ENCODE data around the gene PLLP.

PLLP gene

GRCh38 chr16:57234707-57235092 lies 49.8 kb downstream of the PLLP start:
- Histone ChIP-seq H3K27ac (ENCODE audit: low read length) (no peak overlapping the region), H3K4me2 (ENCODE audit: insufficient read depth, low read length) (no peak overlapping the region), H3K9me3 (ENCODE audit: insufficient read depth, low read length, severe bottlenecking) (no peaks in the 10 kb centered on the region), H4K20me1 (ENCODE audit: insufficient read depth, low read length) (no peaks in the 10 kb centered on the region), H3K4me1 (ENCODE audit: insufficient read depth, low read length) (no peaks in the 10 kb centered on the region), H3K79me2 (ENCODE audit: insufficient read depth, low read length) (no peaks in the 10 kb centered on the region), H2AFZ (ENCODE audit: low read depth, low read length) (no peak overlapping the region), H3K4me3 (ENCODE audit: low read depth in 1 of 2, low read length in 2 of 2) (no peak overlapping the region), H3K27me3 (ENCODE audit: insufficient read depth, low read length, poor library complexity) (no peaks in the 10 kb centered on the region), H3K36me3 (ENCODE audit: insufficient read depth, low read length) (peaks cover 77% of the 10 kb centered on the region), H3K9ac (ENCODE audit: low read depth, low read length) (no peak overlapping the region)
- ATAC-seq (ENCODE audit: insufficient read depth, low read depth) (no peak), DNase-seq (no peak)
- no peak for TF ChIP-seq CTCF (IDR thresholded peaks at IDR 0.05; ENCODE audit: borderline replicate concordance, extremely low read depth, low read length, poor library complexity, severe bottlenecking)
- TF ChIP-seq EZH2 (IDR thresholded peaks at IDR 0.05; ENCODE audit: borderline replicate concordance, low read depth, low read length, severe bottlenecking) = no peak

DNA sequence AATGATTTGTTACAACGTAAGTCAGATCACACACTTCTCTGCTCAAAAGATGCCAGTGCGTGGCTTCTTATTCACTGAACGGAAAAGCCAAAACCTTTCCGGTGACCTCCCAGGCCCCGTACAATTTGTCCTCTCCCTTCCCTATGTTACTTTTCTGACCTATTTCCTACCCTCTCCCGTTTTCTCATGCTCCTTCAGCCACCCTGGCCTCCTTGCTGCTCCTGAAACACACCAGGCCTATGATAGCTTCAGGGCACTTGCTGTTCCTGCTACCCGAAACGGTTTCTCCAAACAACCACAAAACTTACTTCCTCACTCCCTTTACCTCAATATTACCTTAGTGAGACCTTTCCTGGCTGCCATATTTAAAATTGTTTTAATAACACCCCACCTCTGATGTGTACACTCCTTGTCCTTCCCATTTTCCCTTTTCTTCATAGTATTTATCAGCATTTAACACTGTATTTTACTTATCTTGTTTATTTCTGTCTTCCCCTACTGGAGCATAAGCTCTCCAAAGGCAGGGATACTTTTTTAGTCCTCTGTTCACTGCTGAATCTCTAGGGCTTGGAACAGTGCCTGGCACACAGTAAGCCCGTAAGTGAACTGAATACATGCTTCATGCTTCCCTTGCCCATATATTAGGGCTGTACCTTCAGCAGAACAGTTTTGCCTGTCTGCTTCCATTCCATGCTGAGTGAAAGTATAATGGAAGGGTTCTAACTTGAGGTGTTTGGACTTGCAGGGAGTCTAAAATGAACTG lies 50.3 kb downstream of the PLLP start:
- no peaks in the 10 kb centered on the region for H3K4me1 ChIP-seq (ENCODE audit: insufficient read depth, low read length)
- no peaks in the 10 kb centered on the region for H4K20me1 ChIP-seq (ENCODE audit: insufficient read depth, low read length)
- DNase-seq (no peak), ATAC-seq (ENCODE audit: insufficient read depth, low read depth) (no peak)
- no peak overlapping the region for H3K4me2 ChIP-seq (ENCODE audit: insufficient read depth, low read length)
- no peak for TF ChIP-seq CTCF (IDR thresholded peaks at IDR 0.05; ENCODE audit: borderline replicate concordance, extremely low read depth, low read length, poor library complexity, severe bottlenecking)
- TF ChIP-seq EZH2 (IDR thresholded peaks at IDR 0.05; ENCODE audit: borderline replicate concordance, low read depth, low read length, severe bottlenecking) = no peak
- H3K27ac ChIP-seq (ENCODE audit: low read length) = no peak overlapping the region
- H3K9ac ChIP-seq (ENCODE audit: low read depth, low read length) = no peak overlapping the region
- H3K27me3 ChIP-seq (ENCODE audit: insufficient read depth, low read length, poor library complexity) = no peaks in the 10 kb centered on the region
- peaks cover 77% of the 10 kb centered on the region for H3K36me3 ChIP-seq (ENCODE audit: insufficient read depth, low read length)
- H2AFZ ChIP-seq (ENCODE audit: low read depth, low read length) = no peak overlapping the region
- H3K79me2 ChIP-seq (ENCODE audit: insufficient read depth, low read length) = no peaks in the 10 kb centered on the region
- no peaks in the 10 kb centered on the region for H3K9me3 ChIP-seq (ENCODE audit: insufficient read depth, low read length, severe bottlenecking)
- H3K4me3 ChIP-seq (ENCODE audit: low read depth in 1 of 2, low read length in 2 of 2) = no peak overlapping the region

DNA sequence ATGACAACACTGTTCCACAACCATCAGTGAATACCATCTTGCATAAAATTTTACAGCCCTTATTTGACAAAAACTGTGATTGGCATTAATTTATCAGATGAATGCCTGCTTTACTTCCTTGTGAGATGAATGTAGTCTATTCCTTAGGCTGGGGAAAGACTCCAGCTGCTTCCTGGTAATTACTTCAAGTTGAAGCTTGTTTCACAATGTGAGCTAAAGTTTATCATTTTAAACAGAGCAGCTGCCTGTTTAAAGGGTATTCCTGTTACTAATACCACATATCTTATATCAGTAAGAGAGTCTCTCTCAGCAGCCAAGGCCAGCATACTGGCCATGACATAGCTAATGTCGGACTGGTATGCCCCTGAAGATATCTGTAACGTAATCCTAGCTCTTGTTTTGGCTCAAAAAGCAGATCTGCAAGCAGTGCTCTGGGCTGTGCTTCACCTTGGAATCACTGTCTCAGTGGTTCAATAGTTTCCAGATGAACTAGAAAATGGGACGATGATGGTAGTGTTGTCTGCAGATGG lies 52.6 kb downstream of the PLLP start:
- Histone ChIP-seq H3K9me3 (ENCODE audit: insufficient read depth, low read length, severe bottlenecking) (no peaks in the 10 kb centered on the region), H3K4me1 (ENCODE audit: insufficient read depth, low read length) (no peaks in the 10 kb centered on the region), H3K27me3 (ENCODE audit: insufficient read depth, low read length, poor library complexity) (no peaks in the 10 kb centered on the region), H4K20me1 (ENCODE audit: insufficient read depth, low read length) (no peaks in the 10 kb centered on the region), H3K27ac (ENCODE audit: low read length) (no peak overlapping the region), H3K4me2 (ENCODE audit: insufficient read depth, low read length) (no peak overlapping the region), H3K9ac (ENCODE audit: low read depth, low read length) (no peak overlapping the region), H3K36me3 (ENCODE audit: insufficient read depth, low read length) (peaks cover 86% of the 10 kb centered on the region), H3K79me2 (ENCODE audit: insufficient read depth, low read length) (no peaks in the 10 kb centered on the region), H2AFZ (ENCODE audit: low read depth, low read length) (no peak overlapping the region), H3K4me3 (ENCODE audit: low read depth in 1 of 2, low read length in 2 of 2) (no peak overlapping the region)
- ATAC-seq (ENCODE audit: insufficient read depth, low read depth) = no peak
- DNase-seq = no peak
- TF ChIP-seq EZH2 (IDR thresholded peaks at IDR 0.05; ENCODE audit: borderline replicate concordance, low read depth, low read length, severe bottlenecking) = no peak
- no peak for TF ChIP-seq CTCF (IDR thresholded peaks at IDR 0.05; ENCODE audit: borderline replicate concordance, extremely low read depth, low read length, poor library complexity, severe bottlenecking)
